HG03196 (cell line): ENCODE results near the gene SPEG.
A peak's percentile ranks its signal among the peaks of the same experiment; 100 is the strongest.

Experiments used
- ATAC-seq: cut with Tn5 transposase; IDR thresholded peaks from one replicate; pipeline ENCODE4 v1.9.1; 2021; ENCODE audit not compliant: unreplicated experiment

SPEG gene

DNA sequence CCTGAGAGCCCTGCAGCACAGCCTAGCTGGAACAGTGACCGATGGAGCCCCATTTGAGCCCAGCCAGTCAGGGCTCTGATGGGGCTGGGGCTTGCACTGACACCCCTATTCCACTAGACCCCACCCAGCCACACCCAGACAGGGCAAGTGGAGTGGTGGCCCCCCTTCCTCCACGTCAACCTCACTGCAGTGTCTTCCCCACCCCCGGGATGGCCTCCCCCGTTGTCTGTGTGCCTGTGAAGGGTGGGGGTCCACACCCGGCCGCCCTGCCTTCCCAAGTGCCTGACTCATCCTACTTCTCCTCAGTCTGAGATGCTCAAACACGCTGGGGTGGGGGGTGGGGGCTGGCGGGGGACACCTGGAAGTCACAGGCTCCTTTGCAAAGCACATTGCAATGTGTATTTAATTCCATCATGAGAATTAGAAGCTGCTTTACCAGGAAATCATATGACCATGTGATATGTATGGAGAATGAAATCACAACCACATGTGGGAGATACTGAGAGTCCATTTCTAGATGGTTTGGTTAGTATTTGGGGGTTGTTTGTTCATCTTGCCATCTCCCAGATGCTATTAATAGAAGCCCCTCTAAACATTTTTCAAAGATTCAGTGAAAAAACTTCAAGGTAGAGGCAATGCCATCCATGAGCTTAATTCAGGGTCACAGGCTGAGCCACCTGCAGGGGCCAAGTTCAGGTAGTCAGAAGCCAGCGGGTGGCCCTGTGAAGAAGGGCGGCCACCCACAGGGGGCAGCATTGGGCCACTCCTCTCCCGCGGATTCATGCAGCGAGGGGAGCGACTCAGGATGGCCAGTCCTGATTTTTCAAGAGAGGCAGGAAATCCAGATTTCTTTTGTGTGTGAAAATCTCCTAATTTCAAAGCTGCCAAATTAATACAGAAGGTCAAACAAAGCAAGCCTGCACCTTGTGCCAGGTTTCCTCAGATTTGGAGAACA lies 41.3 kb downstream of the SPEG start:
- ATAC-seq, result peak; percentile 48

DNA sequence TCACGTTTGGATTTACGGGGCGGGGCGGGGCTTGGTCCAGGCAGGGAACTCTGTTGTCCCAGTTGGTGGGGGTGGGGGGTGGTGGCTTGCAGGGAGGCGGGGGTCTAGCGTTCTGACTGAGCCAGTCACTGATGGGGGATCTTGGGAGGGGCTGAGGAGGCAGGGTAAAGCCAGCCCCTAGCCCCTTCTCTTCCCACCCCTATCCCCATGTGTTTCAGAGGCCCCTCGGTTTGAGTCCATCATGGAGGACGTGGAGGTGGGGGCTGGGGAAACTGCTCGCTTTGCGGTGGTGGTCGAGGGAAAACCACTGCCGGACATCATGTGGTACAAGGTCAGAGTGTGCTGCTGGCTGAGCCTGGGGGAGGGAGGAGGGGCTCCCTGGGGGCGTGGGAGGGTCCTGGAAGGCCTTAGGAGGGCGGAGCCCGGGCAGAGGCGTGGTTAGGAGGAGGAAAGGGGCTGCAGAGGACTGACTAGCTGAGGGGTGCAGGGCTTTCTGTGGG lies 42.1 kb downstream of the SPEG start:
- no peak for ATAC-seq

GRCh38 chr2:219477179-219477578 lies 42.5 kb downstream of the SPEG start:
- no peak for ATAC-seq

- no peak for ATAC-seq
These were observed 43.2 kb downstream of the SPEG start for GRCh38 chr2:219477815-219478214.

GRCh38 chr2:219478916-219479315 lies 44.3 kb downstream of the SPEG start:
- ATAC-seq, result no peak

DNA sequence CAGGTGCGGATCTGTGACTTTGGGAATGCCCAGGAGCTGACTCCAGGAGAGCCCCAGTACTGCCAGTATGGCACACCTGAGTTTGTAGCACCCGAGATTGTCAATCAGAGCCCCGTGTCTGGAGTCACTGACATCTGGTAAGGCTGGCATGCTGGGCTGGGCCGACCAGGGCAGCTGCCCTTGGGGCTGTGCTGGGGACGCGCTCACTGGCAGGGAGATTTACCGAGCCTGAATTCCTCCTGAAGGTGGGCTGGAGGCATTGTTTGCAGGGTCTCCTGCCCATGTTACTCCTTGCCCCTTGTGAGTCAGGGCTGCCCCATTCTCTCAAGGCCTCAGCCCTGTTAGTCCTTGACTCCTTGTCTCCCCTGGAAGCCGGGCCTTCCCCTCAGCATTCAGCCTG lies 45.4 kb downstream of the SPEG start:
- ATAC-seq, result no peak

DNA sequence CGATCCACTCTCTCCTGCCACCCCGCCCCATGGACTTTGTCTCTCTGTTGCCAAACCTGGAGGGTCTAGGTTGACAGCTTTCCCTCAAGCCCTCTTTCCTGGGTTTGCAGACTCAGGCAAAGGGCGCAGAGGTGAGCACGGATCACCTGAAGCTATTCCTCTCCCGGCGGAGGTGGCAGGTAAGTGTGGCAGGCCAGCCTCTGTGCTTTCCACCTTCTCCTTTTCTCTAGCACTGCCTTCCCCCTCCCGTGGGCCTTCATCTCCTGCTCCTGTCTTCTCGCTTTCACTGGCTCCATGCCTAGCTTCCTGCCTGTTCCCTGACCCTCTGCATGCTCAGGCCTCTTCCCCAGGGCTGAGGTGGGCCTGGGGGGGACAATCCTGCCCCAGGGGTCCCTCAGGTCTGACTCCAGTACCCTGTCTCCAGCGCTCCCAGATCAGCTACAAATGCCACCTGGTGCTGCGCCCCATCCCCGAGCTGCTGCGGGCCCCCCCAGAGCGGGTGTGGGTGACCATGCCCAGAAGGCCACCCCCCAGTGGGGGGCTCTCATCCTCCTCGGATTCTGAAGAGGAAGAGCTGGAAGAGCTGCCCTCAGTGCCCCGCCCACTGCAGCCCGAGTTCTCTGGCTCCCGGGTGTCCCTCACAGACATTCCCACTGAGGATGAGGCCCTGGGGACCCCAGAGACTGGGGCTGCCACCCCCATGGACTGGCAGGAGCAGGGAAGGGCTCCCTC lies 48.2 kb downstream of the SPEG start:
- no peak for ATAC-seq

DNA sequence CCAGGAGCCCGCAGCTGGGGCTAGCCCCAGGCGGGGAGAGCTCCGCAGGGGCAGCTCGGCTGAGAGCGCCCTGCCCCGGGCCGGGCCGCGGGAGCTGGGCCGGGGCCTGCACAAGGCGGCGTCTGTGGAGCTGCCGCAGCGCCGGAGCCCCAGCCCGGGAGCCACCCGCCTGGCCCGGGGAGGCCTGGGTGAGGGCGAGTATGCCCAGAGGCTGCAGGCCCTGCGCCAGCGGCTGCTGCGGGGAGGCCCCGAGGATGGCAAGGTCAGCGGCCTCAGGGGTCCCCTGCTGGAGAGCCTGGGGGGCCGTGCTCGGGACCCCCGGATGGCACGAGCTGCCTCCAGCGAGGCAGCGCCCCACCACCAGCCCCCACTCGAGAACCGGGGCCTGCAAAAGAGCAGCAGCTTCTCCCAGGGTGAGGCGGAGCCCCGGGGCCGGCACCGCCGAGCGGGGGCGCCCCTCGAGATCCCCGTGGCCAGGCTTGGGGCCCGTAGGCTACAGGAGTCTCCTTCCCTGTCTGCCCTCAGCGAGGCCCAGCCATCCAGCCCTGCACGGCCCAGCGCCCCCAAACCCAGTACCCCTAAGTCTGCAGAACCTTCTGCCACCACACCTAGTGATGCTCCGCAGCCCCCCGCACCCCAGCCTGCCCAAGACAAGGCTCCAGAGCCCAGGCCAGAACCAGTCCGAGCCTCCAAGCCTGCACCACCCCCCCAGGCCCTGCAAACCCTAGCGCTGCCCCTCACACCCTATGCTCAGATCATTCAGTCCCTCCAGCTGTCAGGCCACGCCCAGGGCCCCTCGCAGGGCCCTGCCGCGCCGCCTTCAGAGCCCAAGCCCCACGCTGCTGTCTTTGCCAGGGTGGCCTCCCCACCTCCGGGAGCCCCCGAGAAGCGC lies 49.1 kb downstream of the SPEG start:
- ATAC-seq, result no peak

- no peak for ATAC-seq
These were observed 49.9 kb downstream of the SPEG start for GRCh38 chr2:219484343-219485200.

GRCh38 chr2:219485201-219485580 lies 50.5 kb downstream of the SPEG start:
- no peak for ATAC-seq

GRCh38 chr2:219486380-219486959 lies 51.8 kb downstream of the SPEG start:
- ATAC-seq, result no peak

GRCh38 chr2:219488149-219488843 lies 53.7 kb downstream of the SPEG start:
- ATAC-seq, result no peak

DNA sequence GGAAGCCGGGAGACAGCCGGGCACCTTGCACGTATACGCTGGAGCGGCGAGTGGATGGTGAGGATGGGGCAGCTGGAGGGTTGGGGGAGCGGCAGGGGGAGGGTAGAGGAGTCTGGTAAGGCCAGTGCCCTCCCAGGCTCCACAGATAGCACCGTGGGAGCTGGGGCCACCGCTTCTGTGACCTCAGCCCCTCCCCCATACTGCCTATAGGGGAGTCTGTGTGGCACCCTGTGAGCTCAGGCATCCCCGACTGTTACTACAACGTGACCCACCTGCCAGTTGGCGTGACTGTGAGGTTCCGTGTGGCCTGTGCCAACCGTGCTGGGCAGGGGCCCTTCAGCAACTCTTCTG lies 54.2 kb downstream of the SPEG start:
- ATAC-seq, result no peak

- ATAC-seq, result no peak
These were observed 54.7 kb downstream of the SPEG start for GRCh38 chr2:219489315-219489714.

DNA sequence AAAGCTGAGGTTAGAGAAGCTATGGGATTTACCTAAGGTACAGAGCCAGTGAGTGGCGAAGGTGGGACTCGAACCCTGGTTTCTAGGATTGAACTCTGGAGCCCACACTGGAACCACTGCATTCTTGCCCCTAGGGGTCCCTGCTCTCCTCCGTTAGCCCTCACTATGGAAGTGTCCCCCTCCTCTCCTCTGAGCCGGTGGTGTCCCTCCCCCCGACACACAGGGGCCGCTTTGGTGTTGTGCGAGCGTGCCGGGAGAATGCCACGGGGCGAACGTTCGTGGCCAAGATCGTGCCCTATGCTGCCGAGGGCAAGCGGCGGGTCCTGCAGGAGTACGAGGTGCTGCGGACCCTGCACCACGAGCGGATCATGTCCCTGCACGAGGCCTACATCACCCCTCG lies 55.5 kb downstream of the SPEG start:
- no peak for ATAC-seq

DNA sequence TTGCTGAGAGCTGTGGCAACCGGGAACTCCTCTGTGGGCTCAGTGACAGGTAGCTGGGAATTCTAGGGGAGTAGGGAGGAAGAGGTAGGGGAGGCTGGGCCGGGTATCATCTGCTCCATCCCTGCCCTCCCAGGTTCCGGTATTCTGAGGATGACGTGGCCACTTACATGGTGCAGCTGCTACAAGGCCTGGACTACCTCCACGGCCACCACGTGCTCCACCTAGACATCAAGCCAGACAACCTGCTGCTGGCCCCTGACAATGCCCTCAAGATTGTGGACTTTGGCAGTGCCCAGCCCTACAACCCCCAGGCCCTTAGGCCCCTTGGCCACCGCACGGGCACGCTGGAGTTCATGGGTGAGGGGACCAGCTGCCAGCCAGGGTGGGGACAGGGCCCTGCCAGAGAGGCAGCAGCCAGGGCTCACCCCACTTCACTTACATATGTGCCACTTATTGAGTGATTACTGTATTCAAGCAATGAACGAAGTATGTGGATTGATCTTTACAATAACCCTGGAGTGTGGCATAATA lies 56.0 kb downstream of the SPEG start:
- no peak for ATAC-seq

- no peak for ATAC-seq
These were observed 56.8 kb downstream of the SPEG start for GRCh38 chr2:219491278-219491963.

DNA sequence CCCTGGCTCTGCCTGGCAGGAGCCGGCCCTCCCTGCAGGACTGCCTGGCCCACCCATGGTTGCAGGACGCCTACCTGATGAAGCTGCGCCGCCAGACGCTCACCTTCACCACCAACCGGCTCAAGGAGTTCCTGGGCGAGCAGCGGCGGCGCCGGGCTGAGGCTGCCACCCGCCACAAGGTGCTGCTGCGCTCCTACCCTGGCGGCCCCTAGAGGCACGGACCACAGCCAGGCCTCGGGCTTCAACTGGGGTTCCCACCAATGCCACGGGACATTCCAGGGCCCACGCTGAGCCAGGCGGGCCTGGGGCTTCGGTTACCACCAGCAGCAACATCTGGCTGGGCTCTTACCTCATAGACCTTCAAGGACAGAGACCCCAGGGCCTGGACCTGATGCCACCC lies 57.9 kb downstream of the SPEG start:
- no peak for ATAC-seq
